Measurements from ENCODE around the gene ZFP1.
"Not testable (repeated sequence)": the region's sequence is repeated elsewhere in the genome, so short reads cannot be mapped to it uniquely, and the experiment has no call there.

Gene ZFP1

DNA sequence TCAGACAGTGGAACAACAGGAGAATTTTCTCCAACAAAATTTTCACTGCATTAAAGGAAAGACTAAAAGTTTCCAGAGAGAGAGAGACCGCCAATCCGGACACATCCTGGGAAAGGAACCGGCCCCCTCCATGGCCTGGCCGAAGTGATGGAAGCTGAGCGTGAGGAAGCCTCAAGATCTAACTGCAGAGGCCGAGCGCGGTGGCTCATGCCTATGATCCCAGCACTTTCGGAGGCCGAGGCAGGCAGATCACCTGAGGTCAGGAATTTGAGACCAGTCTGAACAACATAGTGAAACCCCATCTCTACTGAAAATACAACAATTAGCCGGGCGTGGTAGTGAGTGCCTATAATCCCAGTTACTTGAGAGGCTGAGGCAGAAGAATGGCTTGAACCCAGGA lies 54.8 kb downstream of the ZFP1 start (continued):
- TF ChIP-seq ISL1 (CRISPR knock-in tag; IDR thresholded peaks at IDR 0.05) = no peak
- no peak for TF ChIP-seq PPARA (CRISPR knock-in tag; IDR thresholded peaks at IDR 0.05; ENCODE audit: borderline replicate concordance)

GRCh38 chr16:75203667-75204409 lies 55.5 kb downstream of the ZFP1 start:
- no peak for ATAC-seq
- TF ChIP-seq ISL1 (CRISPR knock-in tag; IDR thresholded peaks at IDR 0.05) (no peak), TSHZ2 (CRISPR knock-in tag; IDR thresholded peaks at IDR 0.05) (no peak)

GRCh38 chr16:75204410-75204758 lies 56.1 kb downstream of the ZFP1 start:
- ATAC-seq = no peak
- no peak for TF ChIP-seq ISL1 (CRISPR knock-in tag; IDR thresholded peaks at IDR 0.05)
- TF ChIP-seq ZC3H10 (CRISPR knock-in tag; IDR thresholded peaks at IDR 0.05) = no peak
- TF ChIP-seq ZFP30 (CRISPR knock-in tag; IDR thresholded peaks at IDR 0.05) = no peak
- no peak for TF ChIP-seq TCF4 (CRISPR knock-in tag; IDR thresholded peaks at IDR 0.05; ENCODE audit: borderline replicate concordance)
- no peak for TF ChIP-seq ZFP3 (CRISPR knock-in tag; IDR thresholded peaks at IDR 0.05)
- no peak for TF ChIP-seq ARNTL (CRISPR knock-in tag; IDR thresholded peaks at IDR 0.05; ENCODE audit: borderline replicate concordance, low read depth)
- TF ChIP-seq TSHZ2 (CRISPR knock-in tag; IDR thresholded peaks at IDR 0.05) = no peak
- no peak for TF ChIP-seq TOX (CRISPR knock-in tag; IDR thresholded peaks at IDR 0.05; ENCODE audit: borderline replicate concordance)
- no peak for TF ChIP-seq BACH2 (CRISPR knock-in tag; IDR thresholded peaks at IDR 0.05; ENCODE audit: borderline replicate concordance)
- no peak for TF ChIP-seq ZNF8 (CRISPR knock-in tag; IDR thresholded peaks at IDR 0.05)
- TF ChIP-seq, protein P1, sequence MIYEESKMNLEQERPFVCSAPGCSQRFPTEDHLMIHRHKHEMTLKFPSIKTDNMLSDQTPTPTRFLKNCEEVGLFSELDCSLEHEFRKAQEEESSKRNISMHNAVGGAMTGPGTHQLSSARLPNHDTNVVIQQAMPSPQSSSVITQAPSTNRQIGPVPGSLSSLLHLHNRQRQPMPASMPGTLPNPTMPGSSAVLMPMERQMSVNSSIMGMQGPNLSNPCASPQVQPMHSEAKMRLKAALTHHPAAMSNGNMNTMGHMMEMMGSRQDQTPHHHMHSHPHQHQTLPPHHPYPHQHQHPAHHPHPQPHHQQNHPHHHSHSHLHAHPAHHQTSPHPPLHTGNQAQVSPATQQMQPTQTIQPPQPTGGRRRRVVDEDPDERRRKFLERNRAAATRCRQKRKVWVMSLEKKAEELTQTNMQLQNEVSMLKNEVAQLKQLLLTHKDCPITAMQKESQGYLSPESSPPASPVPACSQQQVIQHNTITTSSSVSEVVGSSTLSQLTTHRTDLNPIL (CRISPR knock-in tag; IDR thresholded peaks at IDR 0.05; ENCODE audit: low read depth) = no peak
- TF ChIP-seq ESRRG (CRISPR knock-in tag; IDR thresholded peaks at IDR 0.05) = no peak
- no peak for TF ChIP-seq PPARA (CRISPR knock-in tag; IDR thresholded peaks at IDR 0.05; ENCODE audit: borderline replicate concordance)

DNA sequence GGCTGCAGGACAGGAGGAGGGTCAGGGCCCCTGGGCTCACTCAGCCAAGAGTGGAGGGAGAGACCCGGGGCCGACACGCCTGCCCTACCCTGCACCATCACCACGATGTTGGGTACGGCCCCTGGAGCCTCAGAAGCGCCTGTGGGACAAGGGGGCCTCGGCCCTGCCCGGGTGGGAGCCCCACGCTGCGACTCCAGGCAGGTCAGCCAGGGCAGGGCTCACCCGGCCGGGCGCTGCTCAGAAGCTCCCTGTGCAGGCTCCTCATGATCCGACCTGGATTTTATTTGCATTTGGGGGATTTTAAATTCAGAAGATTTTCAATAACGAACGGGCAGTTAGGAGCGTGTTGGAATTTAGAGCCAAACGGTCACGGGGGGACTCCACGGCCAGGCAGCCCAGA lies 56.6 kb downstream of the ZFP1 start:
- ATAC-seq = peak; percentile 58

GRCh38 chr16:75205438-75205837 lies 57.1 kb downstream of the ZFP1 start:
- not testable (repeated sequence) for ATAC-seq

- peak; percentile 13 for ATAC-seq
Observed at GRCh38 chr16:75205961-75206748, 57.8 kb downstream of the ZFP1 start.
